H1 (cell line): Measurements from ENCODE around the gene SHROOM3. TPM values are rescaled to one million over a fixed set of nuclear protein-coding genes. Genes with fewer than 3 reads are reported as not detected.
A peak's percentile ranks its signal among the peaks of the same experiment; 100 is the strongest.

Experiments
- CTCF ChIA-PET: fragments of 300-600 bp; sonication (Branson Sonifier 250); formaldehyde crosslinking; loops from one replicate; lab custom pipeline; 2021; ENCODE audit not compliant: partially characterized antibody; lab: Charles Lee
- POLR2A ChIA-PET: fragments of 300-600 bp; sonication (Branson Sonifier 250); formaldehyde crosslinking; loops from one replicate; lab custom pipeline; 2021; ENCODE audit warnings: inconsistent platforms; ENCODE audit not compliant: partially characterized antibody; lab: Charles Lee
- DNase-seq, 2 experiments: peaks; one replicate each; pipeline versions ENCODE4 v3.0.0 to v3.0.0-alpha.2; 2010 to 2022; ENCODE audit warnings: low spot score in 2 of 2, low read depth in 1 of 2, mixed read lengths in 1 of 2
- FAIRE-seq: peaks from 2 replicates; lab custom pipeline; 2011; peaks lifted over from hg19 to GRCh38; lab: Jason Lieb, UNC
- H2AFZ ChIP-seq: 2 replicates; pipeline ENCODE4 v1.8.1; 2012; ENCODE audit warnings: low read length, inconsistent platforms
- H2AK5ac ChIP-seq: 2 replicates; pipeline ENCODE4 v1.6.1; 2013; ENCODE audit warnings: low read depth, low read length
- H2BK120ac ChIP-seq: replicated peaks from 2 replicates; pipeline ENCODE3; 2013; ENCODE audit warnings: low read depth, low read length, inconsistent platforms
- H2BK12ac ChIP-seq: 2 replicates; pipeline ENCODE4 v1.6.1; 2013; ENCODE audit warnings: low read depth, low read length
- H2BK15ac ChIP-seq: 2 replicates; pipeline ENCODE4 v1.6.1; 2013; ENCODE audit warnings: low read length
- H2BK20ac ChIP-seq: 2 replicates; pipeline ENCODE4 v1.6.1; 2013; ENCODE audit warnings: low read length
- H2BK5ac ChIP-seq: 2 replicates; pipeline ENCODE4 v1.6.1; 2013; ENCODE audit warnings: low read depth, low read length
- H3K14ac ChIP-seq: 2 replicates; pipeline ENCODE4 v1.6.1; 2013; ENCODE audit warnings: inconsistent platforms; ENCODE audit not compliant: insufficient read length
- H3K18ac ChIP-seq: 2 replicates; pipeline ENCODE4 v1.6.1; 2013; ENCODE audit warnings: low read length; ENCODE audit errors: extremely low read depth
- H3K23ac ChIP-seq: 2 replicates; pipeline ENCODE4 v1.6.1; 2013; ENCODE audit warnings: inconsistent platforms; ENCODE audit not compliant: insufficient read length
- H3K23me2 ChIP-seq: 2 replicates; pipeline ENCODE4 v1.6.1; 2013; ENCODE audit warnings: low read depth, low read length
- H3K27ac ChIP-seq: 2 replicates; pipeline ENCODE4 v1.6.1; 2011; ENCODE audit warnings: low read depth, low read length, inconsistent platforms
- H3K27me3 ChIP-seq, 4 experiments: replicated peaks in 1 of 4; 1 replicate in 1 of 4; 2 replicates in 3 of 4; pipeline versions ENCODE4 v1.6.1 to v1.8.1; 2011 to 2013; ENCODE audit warnings: low read length in 3 of 4, mild to moderate bottlenecking in 3 of 4, inconsistent platforms in 2 of 4, mixed read lengths in 2 of 4, moderate library complexity in 1 of 4; ENCODE audit not compliant: control insufficient read depth in 3 of 4, insufficient read depth in 3 of 4; ENCODE audit errors: extremely low read depth in 1 of 4
- H3K36me3 ChIP-seq, 4 experiments: 2 replicates each; pipeline versions ENCODE4 v1.6.1 to v1.8.1; 2011 to 2013; ENCODE audit warnings: mild to moderate bottlenecking in 4 of 4, low read length in 3 of 4, moderate library complexity in 2 of 4, control low read depth in 1 of 4, inconsistent platforms in 1 of 4; ENCODE audit not compliant: insufficient read depth in 4 of 4, control insufficient read depth in 2 of 4
- H3K4ac ChIP-seq: replicated peaks from 2 replicates; pipeline ENCODE3; 2013; ENCODE audit warnings: low read length, low read depth, mixed read lengths, inconsistent platforms; ENCODE audit not compliant: insufficient read length
- H3K4me1 ChIP-seq, 4 experiments: replicated peaks in 1 of 4; 1 replicate in 1 of 4; 2 replicates in 3 of 4; pipeline versions ENCODE4 v1.6.1 to v1.8.1; 2011 to 2013; ENCODE audit warnings: low read length in 3 of 4, inconsistent platforms in 2 of 4, mixed read lengths in 1 of 4; ENCODE audit not compliant: insufficient read depth in 4 of 4, control insufficient read depth in 3 of 4
- H3K4me2 ChIP-seq, 2 experiments: 2 replicates each; pipeline versions ENCODE4 v1.6.1 to v1.8.1; 2011 to 2013; ENCODE audit warnings: low read depth in 2 of 2, low read length in 2 of 2, control low read depth in 1 of 2, inconsistent platforms in 1 of 2, mild to moderate bottlenecking in 1 of 2; ENCODE audit not compliant: insufficient read depth in 1 of 2
- H3K4me3 ChIP-seq, 4 experiments: fragments of 200-600, 300-600 bp in 1 of 4; sonication (generic), shearing (Covaris generic), sonication (Bioruptor Twin) in 1 of 4; 2 replicates each; pipeline versions ENCODE4 v1.5.1 to v1.8.1; 2011 to 2016; ENCODE audit warnings: low read length in 4 of 4, low read depth in 3 of 4, control low read depth in 2 of 4, inconsistent platforms in 2 of 4, mild to moderate bottlenecking in 2 of 4, mixed read lengths in 1 of 4, moderate library complexity in 1 of 4; ENCODE audit not compliant: insufficient read depth in 2 of 4; ENCODE audit errors: extremely low read depth in 1 of 4
- H3K56ac ChIP-seq: replicated peaks from 2 replicates; pipeline ENCODE3; 2013; ENCODE audit warnings: low read depth, mild to moderate bottlenecking, mixed read lengths, low read length, inconsistent platforms; ENCODE audit not compliant: insufficient read length
- H3K79me1 ChIP-seq: 2 replicates; pipeline ENCODE4 v1.6.1; 2013; ENCODE audit warnings: low read depth, low read length, control low read depth
- H3K79me2 ChIP-seq, 2 experiments: 2 replicates each; pipeline versions ENCODE4 v1.6.1 to v1.8.1; 2012 to 2013; ENCODE audit warnings: low read length in 2 of 2, mild to moderate bottlenecking in 2 of 2, inconsistent platforms in 1 of 2; ENCODE audit not compliant: insufficient read depth in 2 of 2, control insufficient read depth in 1 of 2
- H3K9ac ChIP-seq, 4 experiments: replicated peaks in 1 of 4; 1 replicate in 1 of 4; 2 replicates in 3 of 4; pipeline versions ENCODE4 v1.6.1 to v1.8.1; 2011 to 2013; ENCODE audit warnings: low read depth in 3 of 4, low read length in 3 of 4, control low read depth in 2 of 4, mild to moderate bottlenecking in 2 of 4, moderate library complexity in 2 of 4, inconsistent platforms in 1 of 4; ENCODE audit errors: extremely low read depth in 1 of 4
- H3K9me3 ChIP-seq, 2 experiments: 2 replicates each; pipeline versions ENCODE4 v1.6.1 to v1.8.1; 2012 to 2013; ENCODE audit warnings: mild to moderate bottlenecking in 2 of 2, moderate library complexity in 2 of 2, control low read depth in 1 of 2, inconsistent platforms in 1 of 2, low read depth in 1 of 2, low read length in 1 of 2, mixed read lengths in 1 of 2; ENCODE audit not compliant: insufficient read depth in 2 of 2
- H4K20me1 ChIP-seq, 2 experiments: replicated peaks in 1 of 2; 2 replicates each; pipeline versions ENCODE3 to v1.8.1; 2011 to 2013; ENCODE audit warnings: inconsistent platforms in 2 of 2, low read length in 2 of 2, mild to moderate bottlenecking in 1 of 2; ENCODE audit not compliant: insufficient read depth in 2 of 2, control insufficient read depth in 1 of 2
- H4K5ac ChIP-seq: 2 replicates; pipeline ENCODE4 v1.6.1; 2013; ENCODE audit warnings: low read length, low read depth, mixed read lengths, inconsistent platforms; ENCODE audit not compliant: insufficient read length
- H4K8ac ChIP-seq: 2 replicates; pipeline ENCODE4 v1.8.0; 2013; ENCODE audit warnings: mild to moderate bottlenecking, moderate library complexity, low read length, inconsistent platforms; ENCODE audit not compliant: insufficient read depth; ENCODE audit errors: extremely low read depth
- H4K91ac ChIP-seq: replicated peaks from 2 replicates; pipeline ENCODE3; 2013; ENCODE audit warnings: low read length, mixed read lengths, inconsistent platforms; ENCODE audit not compliant: insufficient read length
- BRCA1 ChIP-seq: IDR thresholded peaks from 2 replicates; pipeline ENCODE4 v1.6.1; 2012; ENCODE audit warnings: low read depth, low read length, improper control_type of control experiment
- CBX8 ChIP-seq: fragments of 300-800, 300-1000 bp; sonication (generic); IDR thresholded peaks from 2 replicates; pipeline ENCODE4 v1.7.1; 2016; ENCODE audit warnings: low read depth, low read length, borderline replicate concordance
- CTBP2 ChIP-seq: IDR thresholded peaks from 2 replicates; pipeline ENCODE4 v1.7.0; 2011; ENCODE audit warnings: borderline replicate concordance, mild to moderate bottlenecking, moderate library complexity, mixed read lengths, low read length; ENCODE audit not compliant: insufficient read depth, insufficient read length
- GTF2F1 ChIP-seq: IDR thresholded peaks from 2 replicates; pipeline ENCODE4 v1.6.1; 2012; ENCODE audit warnings: low read depth, low read length, improper control_type of control experiment, borderline replicate concordance
- HDAC6 ChIP-seq: IDR thresholded peaks from one replicate; pipeline ENCODE4 v1.7.1; 2012; ENCODE audit warnings: low read depth, mild to moderate bottlenecking, inconsistent platforms, low read length, moderate library complexity
- NRF1 ChIP-seq: IDR thresholded peaks from 2 replicates; pipeline ENCODE4 v1.6.1; 2011; ENCODE audit warnings: mild to moderate bottlenecking, low read depth, low read length, improper control_type of control experiment
- PHF8 ChIP-seq: fragments of 200-600 bp; sonication (generic); conservative IDR thresholded peaks from 2 replicates; pipeline ENCODE4 v1.7.1; 2012; ENCODE audit warnings: low read depth, mild to moderate bottlenecking, inconsistent platforms, low read length, moderate library complexity
- POU5F1 ChIP-seq: IDR thresholded peaks from 2 replicates; pipeline ENCODE4 v1.6.1; 2011; ENCODE audit warnings: low read depth, mild to moderate bottlenecking, low read length, moderate library complexity
- SP2 ChIP-seq: IDR thresholded peaks from 2 replicates; pipeline ENCODE4 v1.6.1; 2012; ENCODE audit warnings: mild to moderate bottlenecking, low read length, inconsistent platforms
- SUZ12 ChIP-seq: fragments of 200-600 bp; sonication (generic); IDR thresholded peaks from 2 replicates; pipeline ENCODE4 v1.6.1; 2012; ENCODE audit warnings: mild to moderate bottlenecking, inconsistent platforms, low read length, moderate library complexity, mixed read lengths
- TAF1 ChIP-seq: IDR thresholded peaks from 2 replicates; pipeline ENCODE4 v1.6.1; 2011; ENCODE audit warnings: mild to moderate bottlenecking, low read depth, low read length
- TBP ChIP-seq: IDR thresholded peaks from 2 replicates; pipeline ENCODE4 v1.6.1; 2011; ENCODE audit warnings: low read depth, low read length, improper control_type of control experiment
- TCF12 ChIP-seq: IDR thresholded peaks from 2 replicates; pipeline ENCODE4 v1.6.1; 2011; ENCODE audit warnings: low read depth, mild to moderate bottlenecking, low read length
- TEAD4 ChIP-seq: IDR thresholded peaks from 2 replicates; pipeline ENCODE4 v1.6.1; 2012; ENCODE audit warnings: low read depth, low read length, inconsistent platforms, mixed read lengths
- WGBS, 2 experiments: shearing (Covaris generic) in 1 of 2; methylation state at CpG; one replicate each; pipeline versions ENCODE4 v1.1.6 to v1.1.7; 2013 to 2015; ENCODE audit warnings: low lambda C conversion rate in 2 of 2, mixed read lengths in 2 of 2, inconsistent platforms in 1 of 2, low coverage in 1 of 2, missing lambda C conversion rate in 1 of 2; ENCODE audit not compliant: insufficient replicate concordance in 2 of 2, insufficient coverage in 1 of 2, insufficient read length in 1 of 2; ENCODE audit errors: extremely low coverage in 1 of 2, missing lambda C conversion rate in 1 of 2; 5-methylcytosine and 5-hydroxymethylcytosine counted together
- polyA plus RNA-seq, 7 experiments: library from polyadenylated mRNA; depleted of rRNA in 3 of 7; stranded (reverse) in 5 of 7; unstranded in 2 of 7; fragments of >200 nt in 5 of 7; fragments of 200-250 nt in 2 of 7; gene quantifications; 1 replicate in 5 of 7; 2 replicates in 1 of 7; 4 replicates in 1 of 7; pipeline versions ENCODE4 v1.2.1 to v1.2.3, GENCODE V29; 2011 to 2013; ENCODE audit warnings: missing spikeins in 2 of 7, mixed read lengths in 2 of 7
- total RNA-seq: library from RNA; stranded (reverse); fragmentation: NEBNext Ultra II Directional; extraction: Animal tissue kit (Norgen Biotek cat#: 25700); gene quantifications from 2 replicates; pipeline ENCODE4 v1.2.1, GENCODE V29; 2021

The SHROOM3 gene
- total and polyA plus RNA-seq, 2 of the 8 experiments (the other 6 are each of a cell fraction or from before 2014, with no cell fraction given): 15.8 to 34.0 TPM

GRCh38 chr4:76447393-76447851 is 12.4 kb downstream of the SHROOM3 start:
- FAIRE-seq: no peak
- Histone ChIP-seq H3K23me2 (no peaks in the 10 kb centered on the region), H4K8ac (no peak overlapping the region), H3K4me2 (no peak overlapping the region), H3K56ac (no peak overlapping the region), H3K4me1 (peaks cover 0 to 2% (median 1%) of the 10 kb centered on the region in 4 experiments; a peak in 2 of 7 replicates), H2BK5ac (no peak overlapping the region), H2BK15ac (peak overlapping the region; percentile 65; the same call in 1 of the 2 replicates), H3K9me3 (no peaks in the 10 kb centered on the region), H2BK20ac (no peak overlapping the region), H3K14ac (no peak overlapping the region), H3K18ac (no peak overlapping the region), H3K4me3 (no peak overlapping the region), H3K79me2 (no peaks in the 10 kb centered on the region), H3K23ac (no peak overlapping the region), H4K91ac (no peak overlapping the region), H3K4ac (no peak overlapping the region), H3K79me1 (no peaks in the 10 kb centered on the region; the same call in 1 of the 2 replicates), H3K36me3 (no peaks in the 10 kb centered on the region), H4K20me1 (no peaks in the 10 kb centered on the region), H2BK12ac (no peak overlapping the region), H2BK120ac (no peak overlapping the region), H4K5ac (no peak overlapping the region), H3K27me3 (no peaks in the 10 kb centered on the region), H3K9ac (no peak overlapping the region), H3K27ac (no peak overlapping the region), H2AFZ (no peak overlapping the region), H2AK5ac (no peak overlapping the region)
- ChIA-PET CTCF (interaction anchor here (0.8 to 2.7 kb wide), 7 partner anchors 10 to 57 kb away, joined by 3 to 12 read pairs (median 4); partner anchors contain the start of gene SHROOM3), POLR2A (interaction anchor here (1.5 kb wide), 2 partner anchors 11 to 16 kb away, joined by 3 to 4 read pairs; no protein-coding TSS in a partner anchor)
- TF ChIP-seq TCF12: no peak
- TF ChIP-seq NRF1: no peak
- no peak for TF ChIP-seq TAF1
- no peak for TF ChIP-seq BRCA1
- no peak for TF ChIP-seq TEAD4
- no peak for TF ChIP-seq SP2
- no peak for TF ChIP-seq HDAC6
- no peak for TF ChIP-seq CTBP2
- no peak for TF ChIP-seq PHF8
- no peak for TF ChIP-seq POU5F1
- TF ChIP-seq TBP: no peak
- TF ChIP-seq GTF2F1: no peak
- no peak for TF ChIP-seq SUZ12
- TF ChIP-seq CBX8: no peak
- WGBS, 2 experiments: 80% methylated on average over 1 of the region's 1 CpG; no CpG with 5 or more reads in 1 of the 2 experiments
- DNase-seq: no peak
